NCI-H146 (cell line): ENCODE results near the gene PROKR1.

Experiments
- DNase-seq: peaks from one replicate; lab custom pipeline; 2025; lab: John Stamatoyannopoulos, UW

The PROKR1 gene

GRCh38 chr2:68698567-68699377 lies 55.4 kb downstream of the PROKR1 start:
- peak; percentile 86 for DNase-seq

- no peak for DNase-seq
These were observed 57.2 kb downstream of the PROKR1 start for GRCh38 chr2:68700560-68700959.

- DNase-seq = no peak
These were observed 63.3 kb downstream of the PROKR1 start for GRCh38 chr2:68706637-68707036.
